ENCODE results near the gene MYH8.

- TF ChIP-seq CTCF (IDR thresholded peaks at IDR 0.05): no peak
- TF ChIP-seq POLR2A (IDR thresholded peaks at IDR 0.05): no peak
Measured at GRCh38 chr17:10354651-10355050, 67.1 kb downstream of the MYH8 start.
